SK-N-SH (cell line): ENCODE data around the gene RESF1. TPM values are rescaled to one million over a fixed set of nuclear protein-coding genes. Genes with fewer than 3 reads are reported as not detected.

ENCODE experiments used
- CTCF ChIA-PET: fragments of 300-600, 350-600 bp; formaldehyde crosslinking; extraction: SDS; loops from one replicate; lab custom pipeline; 2021; lab: Yijun Ruan, JAX
- POLR2A ChIA-PET: fragments of 350-600 bp; sonication (Branson Sonifier 250); formaldehyde crosslinking; extraction: SDS; loops from one replicate; lab custom pipeline; 2020; ENCODE audit warnings: antibody characterized with exemption, inconsistent platforms; lab: Yijun Ruan, JAX
- DNase-seq: peaks from one replicate; pipeline ENCODE4 v3.0.0; 2012
- H2AFZ ChIP-seq: fragments of 200-600 bp; sonication (generic); 2 replicates; pipeline ENCODE4 v1.8.1; 2016; ENCODE audit warnings: antibody characterized with exemption, mild to moderate bottlenecking, low read depth
- H3F3A ChIP-seq: fragments of 200-600 bp; sonication (generic); replicated peaks from 2 replicates; pipeline ENCODE3; 2016; ENCODE audit warnings: antibody characterized with exemption, mild to moderate bottlenecking; ENCODE audit not compliant: insufficient read depth
- H3K27ac ChIP-seq, 2 experiments: fragments of 200-500 bp in 1 of 2; fragments of 200-600 bp in 1 of 2; sonication (Bioruptor generic) in 1 of 2; sonication (generic), shearing (Covaris generic) in 1 of 2; 2 replicates each; pipeline versions ENCODE4 v1.5.1 to v1.6.1; 2014 to 2016; ENCODE audit warnings: low read depth in 2 of 2, inconsistent platforms in 1 of 2, low read length in 1 of 2, mild to moderate bottlenecking in 1 of 2, mixed read lengths in 1 of 2
- H3K27me3 ChIP-seq: fragments of 200-600 bp; sonication (generic), shearing (Covaris generic); 2 replicates; pipeline ENCODE4 v1.6.1; 2016; ENCODE audit warnings: mixed run types; ENCODE audit not compliant: insufficient read depth
- H3K36me3 ChIP-seq, 2 experiments: fragments of 200-500 bp in 1 of 2; fragments of 200-600 bp in 1 of 2; sonication (Bioruptor generic) in 1 of 2; sonication (generic) in 1 of 2; replicated peaks in 1 of 2; 2 replicates each; pipeline versions ENCODE3 to v1.5.1; 2014 to 2016; ENCODE audit warnings: low read length in 1 of 2, mild to moderate bottlenecking in 1 of 2; ENCODE audit not compliant: insufficient read depth in 2 of 2, control insufficient read depth in 1 of 2
- H3K4me1 ChIP-seq, 2 experiments: fragments of 200-500 bp in 1 of 2; fragments of 200-600 bp in 1 of 2; sonication (Bioruptor generic) in 1 of 2; sonication (generic), shearing (Covaris generic) in 1 of 2; 2 replicates each; pipeline versions ENCODE4 v1.5.1 to v1.6.1; 2014 to 2016; ENCODE audit warnings: low read depth in 1 of 2, low read length in 1 of 2, mixed run types in 1 of 2; ENCODE audit not compliant: insufficient read depth in 2 of 2, control insufficient read depth in 1 of 2
- H3K4me2 ChIP-seq: fragments of 200-600 bp; sonication (generic), shearing (Covaris generic); 2 replicates; pipeline ENCODE4 v1.6.1; 2017; ENCODE audit warnings: mixed run types
- H3K4me3 ChIP-seq, 2 experiments: fragments of 200-500 bp in 1 of 2; fragments of 200-600 bp in 1 of 2; sonication (Bioruptor generic) in 1 of 2; sonication (generic), shearing (Covaris generic) in 1 of 2; 2 replicates each; pipeline versions ENCODE4 v1.5.1 to v1.8.1; 2014 to 2016; ENCODE audit warnings: low read depth in 2 of 2, inconsistent platforms in 1 of 2, low read length in 1 of 2, mild to moderate bottlenecking in 1 of 2, mixed read lengths in 1 of 2, moderate library complexity in 1 of 2
- H3K79me2 ChIP-seq: fragments of 200-600 bp; sonication (generic); 2 replicates; pipeline ENCODE4 v1.8.1; 2017; ENCODE audit warnings: mild to moderate bottlenecking; ENCODE audit not compliant: insufficient read depth
- H3K9ac ChIP-seq: fragments of 200-600 bp; sonication (generic); 2 replicates; pipeline ENCODE4 v1.6.1; 2017; ENCODE audit warnings: mixed run types
- H3K9me2 ChIP-seq: fragments of 200-600 bp; sonication (generic); 2 replicates; pipeline ENCODE4 v1.6.1; 2017; ENCODE audit warnings: mixed run types
- H3K9me3 ChIP-seq: fragments of 200-600 bp; sonication (generic); 2 replicates; pipeline ENCODE4 v1.6.1; 2017; ENCODE audit warnings: mixed run types, mild to moderate bottlenecking, moderate library complexity
- H4K20me1 ChIP-seq: fragments of 200-600 bp; sonication (generic); 2 replicates; pipeline ENCODE4 v1.6.1; 2017; ENCODE audit warnings: mild to moderate bottlenecking, mixed run types; ENCODE audit not compliant: insufficient read depth
- CHD2 ChIP-seq: fragments of 150-350 bp; IDR thresholded peaks from 2 replicates; pipeline ENCODE4 v1.6.1; 2018; ENCODE audit warnings: low read length; ENCODE audit not compliant: partially characterized antibody
- ELF1 ChIP-seq: IDR thresholded peaks from 2 replicates; pipeline ENCODE4 v1.4.0; 2012
- EP300 ChIP-seq, 2 experiments: IDR thresholded peaks; 2 replicates each; pipeline versions ENCODE4 v1.4.0 to v1.6.1; 2012; ENCODE audit warnings: borderline replicate concordance in 1 of 2, low read depth in 1 of 2, low read length in 1 of 2
- EZH2phosphoT487 ChIP-seq: fragments of 200-600 bp; sonication (generic); IDR thresholded peaks from 2 replicates; pipeline ENCODE4 v1.6.1; 2017; ENCODE audit warnings: low read depth, mixed run types, mild to moderate bottlenecking, antibody characterized with exemption, moderate library complexity, borderline replicate concordance
- FOSL2 ChIP-seq: IDR thresholded peaks from 2 replicates; pipeline ENCODE4 v1.4.0; 2012; ENCODE audit warnings: low read depth, mild to moderate bottlenecking, moderate library complexity, borderline replicate concordance
- FOXJ3 ChIP-seq: sonication (generic); formaldehyde crosslinking; IDR thresholded peaks from 2 replicates; pipeline ENCODE4 v1.5.1; 2020; ENCODE audit warnings: mild to moderate bottlenecking, missing genetic modification reagents
- FOXM1 ChIP-seq: IDR thresholded peaks from 2 replicates; pipeline ENCODE4 v1.4.0; 2012; ENCODE audit warnings: low read depth, mild to moderate bottlenecking
- GABPA ChIP-seq: IDR thresholded peaks from 2 replicates; pipeline ENCODE4 v1.4.0; 2012; ENCODE audit warnings: low read depth, mild to moderate bottlenecking
- GATA2 ChIP-seq: sonication (generic); formaldehyde crosslinking; IDR thresholded peaks from 2 replicates; pipeline ENCODE4 v1.5.0; 2020; ENCODE audit warnings: mild to moderate bottlenecking, missing genetic modification reagents
- IRF3 ChIP-seq: fragments of 150-350 bp; IDR thresholded peaks from 2 replicates; pipeline ENCODE4 v1.6.1; 2016; ENCODE audit warnings: mild to moderate bottlenecking, low read depth, low read length
- JUND ChIP-seq: IDR thresholded peaks from 2 replicates; pipeline ENCODE4 v1.4.0; 2012
- MAX ChIP-seq: IDR thresholded peaks from 2 replicates; pipeline ENCODE4 v1.4.0; 2012; ENCODE audit warnings: low read depth
- PBX3 ChIP-seq: IDR thresholded peaks from 2 replicates; pipeline ENCODE4; 2012
- POLR2AphosphoS5 ChIP-seq: IDR thresholded peaks from 2 replicates; pipeline ENCODE4 v1.6.1; 2012; ENCODE audit warnings: low read depth, low read length
- RAD21 ChIP-seq: IDR thresholded peaks from 2 replicates; pipeline ENCODE4 v1.6.1; 2012; ENCODE audit warnings: mild to moderate bottlenecking, low read length
- RCOR1 ChIP-seq: fragments of 150-350 bp; IDR thresholded peaks from 2 replicates; pipeline ENCODE4 v1.6.1; 2017; ENCODE audit warnings: antibody characterized with exemption, low read length
- REST ChIP-seq: IDR thresholded peaks from 2 replicates; pipeline ENCODE4 v1.6.1; 2012; ENCODE audit warnings: mild to moderate bottlenecking, low read depth, low read length, moderate library complexity
- RFX5 ChIP-seq: IDR thresholded peaks from 2 replicates; pipeline ENCODE4 v1.6.1; 2012; ENCODE audit warnings: mild to moderate bottlenecking, improper control_type of control experiment, low read length
- RXRA ChIP-seq: IDR thresholded peaks from 2 replicates; pipeline ENCODE4 v1.4.0; 2012; ENCODE audit warnings: low read depth, mild to moderate bottlenecking, borderline replicate concordance
- SIN3A ChIP-seq: IDR thresholded peaks from 2 replicates; pipeline ENCODE4 v1.6.1; 2012; ENCODE audit warnings: low read depth, mild to moderate bottlenecking, low read length, moderate library complexity, borderline replicate concordance
- TAF1 ChIP-seq: IDR thresholded peaks from 2 replicates; pipeline ENCODE4 v1.6.1; 2012; ENCODE audit warnings: low read depth, mild to moderate bottlenecking, low read length, moderate library complexity, borderline replicate concordance
- TCF12 ChIP-seq: IDR thresholded peaks from 2 replicates; pipeline ENCODE4 v1.4.0; 2012
- TEAD4 ChIP-seq: IDR thresholded peaks from 2 replicates; pipeline ENCODE4 v1.4.0; 2012; ENCODE audit warnings: mild to moderate bottlenecking, borderline replicate concordance; ENCODE audit not compliant: insufficient read depth
- YY1 ChIP-seq: IDR thresholded peaks from 2 replicates; pipeline ENCODE4 v1.4.0; 2012; ENCODE audit warnings: low read depth, mild to moderate bottlenecking
- ZBTB33 ChIP-seq: IDR thresholded peaks from 2 replicates; pipeline ENCODE4 v1.4.0; 2012; ENCODE audit warnings: low read depth, borderline replicate concordance
- WGBS: methylation state at CpG from one replicate; pipeline ENCODE4 v1.1.6; 2017; ENCODE audit warnings: low lambda C conversion rate; 5-methylcytosine and 5-hydroxymethylcytosine counted together
- polyA plus RNA-seq, 3 experiments: library from polyadenylated mRNA; depleted of rRNA; stranded (reverse); fragments of >200 nt; gene quantifications; 2 replicates each; pipeline ENCODE4 v1.2.3, GENCODE V29; 2012

Gene RESF1
- polyA plus RNA-seq (2012; rRNA removed) = 4.9 and 7.7 TPM in 2 replicates
- 7.4 and 9.7 TPM in 2 replicates for polyA plus RNA-seq (2012; cell fraction: cytosol; rRNA removed)
- polyA plus RNA-seq (2012; cell fraction: nucleus; rRNA removed) = 3.6 and 7.0 TPM in 2 replicates

- ChIA-PET POLR2A (interaction anchor here (0.6 to 1.2 kb wide), 3 partner anchors 80 to 307 kb away, joined by 3 to 5 read pairs (median 3); no protein-coding TSS in a partner anchor), CTCF (interaction anchor here (0.6 to 1.9 kb wide), 4 partner anchors 26 to 350 kb away, joined by 3 to 5 read pairs (median 4); no protein-coding TSS in a partner anchor)
- WGBS = 0% methylated on average over 19 of the region's 67 CpGs
- TF ChIP-seq CHD2 (peak; percentile 46), SIN3A (peak; percentile 31; the same call in 1 of the 2 replicates), GATA2 (CRISPR knock-in tag) (peak; percentile 66), ELF1 (peak; percentile 58), IRF3 (no peak), MAX (peak; percentile 80; the same call in 1 of the 2 replicates), TEAD4 (no peak), RFX5 (no peak), RCOR1 (peak; percentile 53; the same call in 1 of the 2 replicates), TAF1 (peak; percentile 76), FOSL2 (no peak), EZH2phosphoT487 (no peak), TCF12 (no peak; the same call in 1 of the 2 replicates), ZBTB33 (no peak), JUND (no peak), RXRA (no peak), POLR2AphosphoS5 (peak; percentile 86; the same call in 1 of the 2 replicates), RAD21 (no peak), GABPA (no peak), FOXJ3 (0 out of 2 replicates have a peak, but pooled peaks have one; percentile 26), REST (peak; percentile 5; the same call in 1 of the 2 replicates), EP300 (IDR thresholded peaks at IDR 0.05; ENCODE audit: borderline replicate concordance in 1 of 2, low read depth in 1 of 2, low read length in 1 of 2) (peak in 1 of 2 experiments; percentile 35; a peak in 1 of 4 replicates), PBX3 (no peak), YY1 (0 out of 2 replicates have a peak, but pooled peaks have one; percentile 27), FOXM1 (no peak)
Measured at GRCh38 chr12:31959161-31959700, at the start of gene RESF1. TSS of gene RESF1 (plus strand) at chr12:31959415. CDS start at chr12:31980956, 21,541 bp downstream.

More at GRCh38 chr12:31959161-31959700, at the start of gene RESF1:
- Histone ChIP-seq H2AFZ (peak within 1 kb of the TSS; percentile 99), H3K27ac (peak within 1 kb of the TSS; percentile 68 to 78), H3K9me2 (no peaks in the 10 kb centered on the region), H3K4me2 (peak within 1 kb of the TSS; percentile 78), H4K20me1 (peaks cover 5% of the 10 kb centered on the region; the same call in 1 of the 2 replicates), H3K36me3 (peaks cover 14 to 21% of the 10 kb centered on the region in 2 experiments), H3K4me3 (peak within 1 kb of the TSS; percentile 67 to 73), H3F3A (no peaks in the 10 kb centered on the region), H3K27me3 (no peaks in the 10 kb centered on the region), H3K79me2 (peaks cover 45% of the 10 kb centered on the region), H3K4me1 (peaks cover 3 to 11% of the 10 kb centered on the region in 2 experiments; a peak in 3 of 4 replicates), H3K9ac (peak within 1 kb of the TSS; percentile 69), H3K9me3 (no peaks in the 10 kb centered on the region)
- DNase-seq = peak; percentile 96
